ENCODE data around the gene JTB. TPM values are rescaled to one million over a fixed set of nuclear protein-coding genes. Genes with fewer than 3 reads are reported as not detected.

JTB gene
- total RNA-seq, 2 experiments from 2014 or later, result 107 to 145 TPM

- Mint-ChIP-seq H3K4me1 (peaks cover 48% of the 10 kb centered on the region), H3K27me3 (no peaks in the 10 kb centered on the region), H3K4me3 (peak overlapping the region; percentile 81), H3K9me3 (ENCODE audit: low read depth) (no peaks in the 10 kb centered on the region), H3K27ac (peak overlapping the region; percentile 94), H3K36me3 (ENCODE audit: low read depth) (peaks cover 21% of the 10 kb centered on the region)
- DNase-seq (no peak), ATAC-seq (no peak)
- CTCF ChIA-PET, result interaction anchor here (1.4 to 3.2 kb wide), 3 partner anchors 12 to 23 kb away, joined by 6 to 26 read pairs (median 12); partner anchors contain the start of genes JTB and RAB13
- POLR2A ChIA-PET, result interaction anchor here (0.5 to 2.5 kb wide), 9 partner anchors 9 to 59 kb away, joined by 4 to 17 read pairs (median 6); partner anchors contain the start of genes DENND4B, GATAD2B, JTB and RPS27
- intact Hi-C loops (cut with DNase I, micrococcal nuclease), result loop anchor here (1.0 to 10.0 kb wide), 7 partner anchors 13 to 429 kb away; partner anchors contain the start of genes S100A6 (in 2 of the 2), DENND4B (in 1 of the 2), JTB (in 1 of the 2) and S100A2 (in 1 of the 2)
Observed at GRCh38 chr1:153963850-153964331, 13.6 kb downstream of the JTB start.

GRCh38 chr1:153963030-153963849 is 14.2 kb downstream of the JTB start, which contains the start of gene SLC39A1:
Gene SLC39A1 (minus strand): TSS chr1:153963537. CDS start chr1:153962715, 822 bp downstream.
- POLR2A ChIA-PET, result interaction anchor here (0.5 to 2.5 kb wide), 10 partner anchors 10 to 59 kb away, joined by 4 to 17 read pairs (median 6); partner anchors contain the start of genes DENND4B, GATAD2B, JTB and RPS27
- Mint-ChIP-seq H3K4me1 (peaks cover 48% of the 10 kb centered on the region), H3K36me3 (ENCODE audit: low read depth) (peaks cover 21% of the 10 kb centered on the region), H3K9me3 (ENCODE audit: low read depth) (no peaks in the 10 kb centered on the region), H3K4me3 (peak within 1 kb of the TSS; percentile 81), H3K27ac (peak within 1 kb of the TSS; percentile 94), H3K27me3 (no peaks in the 10 kb centered on the region)
- peak; percentile 52 for ATAC-seq
- peak; percentile 97 for DNase-seq
- CTCF ChIA-PET, result interaction anchor here (0.7 to 3.2 kb wide), 6 partner anchors 12 to 446 kb away, joined by 3 to 26 read pairs (median 6); partner anchors contain the start of genes JTB and RAB13
- intact Hi-C loops (cut with DNase I, micrococcal nuclease), result loop anchor here (1.0 to 10.0 kb wide), 7 partner anchors 14 to 428 kb away; partner anchors contain the start of genes S100A6 (in 2 of the 2), DENND4B (in 1 of the 2), JTB (in 1 of the 2) and S100A2 (in 1 of the 2)

GRCh38 chr1:153962088-153963029 is 15.1 kb downstream of the JTB start:
- Mint-ChIP-seq H3K27me3 (no peaks in the 10 kb centered on the region), H3K36me3 (ENCODE audit: low read depth) (peaks cover 21% of the 10 kb centered on the region), H3K4me1 (peaks cover 42% of the 10 kb centered on the region), H3K4me3 (peak overlapping the region; percentile 81), H3K27ac (peak overlapping the region; percentile 94), H3K9me3 (ENCODE audit: low read depth) (no peaks in the 10 kb centered on the region)
- intact Hi-C loops (cut with DNase I, micrococcal nuclease), result loop anchor here (1.0 to 10.0 kb wide), 7 partner anchors 15 to 428 kb away; partner anchors contain the start of genes S100A6 (in 2 of the 2), DENND4B (in 1 of the 2), JTB (in 1 of the 2) and S100A2 (in 1 of the 2)
- ChIA-PET POLR2A (interaction anchor here (1.1 to 2.5 kb wide), 8 partner anchors 9 to 40 kb away, joined by 4 to 17 read pairs (median 6); partner anchors contain the start of genes DENND4B, GATAD2B, JTB and RPS27), CTCF (interaction anchor here (0.7 to 3.2 kb wide), 8 partner anchors 13 to 1104 kb away, joined by 3 to 26 read pairs (median 6); partner anchors contain the start of genes DENND4B, JTB and RAB13)
- DNase-seq (peak; percentile 51), ATAC-seq (no peak)

GRCh38 chr1:153961421-153961820 is 16.1 kb downstream of the JTB start:
- intact Hi-C loops (cut with DNase I, micrococcal nuclease), result loop anchor here (5.0 to 10.0 kb wide), 3 partner anchors 387 to 427 kb away; partner anchors contain the start of genes S100A6 (in 2 of the 2) and S100A2 (in 1 of the 2)
- ATAC-seq (no peak), DNase-seq (no peak)
- H3K4me3 Mint-ChIP-seq, result peak overlapping the region; percentile 81
- H3K27me3 Mint-ChIP-seq, result no peaks in the 10 kb centered on the region
- H3K27ac Mint-ChIP-seq, result peak overlapping the region; percentile 94
- no peaks in the 10 kb centered on the region for H3K9me3 Mint-ChIP-seq (ENCODE audit: low read depth)
- POLR2A ChIA-PET, result interaction anchor here (2.1 kb wide), 1 partner anchor 17 kb away, joined by 6 read pairs; no protein-coding TSS in a partner anchor
- peaks cover 49% of the 10 kb centered on the region for H3K4me1 Mint-ChIP-seq
- CTCF ChIA-PET, result interaction anchor here (0.7 kb wide), 1 partner anchor 23 kb away, joined by 3 read pairs; no protein-coding TSS in a partner anchor
- peaks cover 17% of the 10 kb centered on the region for H3K36me3 Mint-ChIP-seq (ENCODE audit: low read depth)

- Mint-ChIP-seq H3K27me3 (no peaks in the 10 kb centered on the region), H3K4me3 (no peak overlapping the region), H3K9me3 (ENCODE audit: low read depth) (no peaks in the 10 kb centered on the region), H3K4me1 (peaks cover 49% of the 10 kb centered on the region), H3K36me3 (ENCODE audit: low read depth) (peaks cover 15% of the 10 kb centered on the region), H3K27ac (no peak overlapping the region)
- ATAC-seq (no peak), DNase-seq (no peak)
- POLR2A ChIA-PET, result interaction anchor here (2.9 kb wide), 1 partner anchor 30 kb away, joined by 12 read pairs; the partner anchor contains the start of gene RPS27
- CTCF ChIA-PET, result interaction anchor here (0.5 to 1.0 kb wide), 2 partner anchors 41 to 229 kb away, joined by 3 read pairs; no protein-coding TSS in a partner anchor
- intact Hi-C loops (cut with DNase I, micrococcal nuclease), result loop anchor here (5.0 to 10.0 kb wide), 3 partner anchors 385 to 425 kb away; partner anchors contain the start of genes S100A6 (in 2 of the 2) and S100A2 (in 1 of the 2)
Observed at GRCh38 chr1:153960206-153960605, 17.3 kb downstream of the JTB start.

GRCh38 chr1:153959454-153959853 is 18.0 kb downstream of the JTB start:
- ATAC-seq (no peak), DNase-seq (no peak)
- H3K27ac Mint-ChIP-seq, result peak overlapping the region; percentile 95
- ChIA-PET CTCF (interaction anchor here (1.0 to 1.7 kb wide), 2 partner anchors 18 to 40 kb away, joined by 3 to 4 read pairs; partner anchors contain the start of gene JTB), POLR2A (interaction anchor here (0.8 to 2.9 kb wide), 3 partner anchors 15 to 31 kb away, joined by 3 to 12 read pairs (median 8); partner anchors contain the start of genes JTB and RPS27)
- intact Hi-C loops (cut with DNase I, micrococcal nuclease), result loop anchor here in 1 of 2 experiments (5.0 kb wide), 1 partner anchor 232 kb away; the partner anchor contains the start of gene INTS3
- no peak overlapping the region for H3K4me3 Mint-ChIP-seq
- no peaks in the 10 kb centered on the region for H3K27me3 Mint-ChIP-seq
- H3K36me3 Mint-ChIP-seq (ENCODE audit: low read depth), result peaks cover 18% of the 10 kb centered on the region
- no peaks in the 10 kb centered on the region for H3K9me3 Mint-ChIP-seq (ENCODE audit: low read depth)
- peaks cover 52% of the 10 kb centered on the region for H3K4me1 Mint-ChIP-seq

GRCh38 chr1:153958961-153959260 is 18.6 kb downstream of the JTB start:
- peak overlapping the region; percentile 95 for H3K27ac Mint-ChIP-seq
- ChIA-PET POLR2A (interaction anchor here (0.8 to 2.9 kb wide), 4 partner anchors 8 to 32 kb away, joined by 3 to 12 read pairs (median 8); partner anchors contain the start of genes CREB3L4, JTB and RPS27), CTCF (interaction anchor here (0.7 to 1.7 kb wide), 3 partner anchors 19 to 468 kb away, joined by 3 to 4 read pairs (median 3); partner anchors contain the start of gene JTB)
- H3K36me3 Mint-ChIP-seq (ENCODE audit: low read depth), result peaks cover 24% of the 10 kb centered on the region
- ATAC-seq (no peak), DNase-seq (no peak)
- H3K4me3 Mint-ChIP-seq, result peak overlapping the region; percentile 99
- no peaks in the 10 kb centered on the region for H3K9me3 Mint-ChIP-seq (ENCODE audit: low read depth)
- intact Hi-C loops (cut with DNase I, micrococcal nuclease), result loop anchor here (1.0 to 5.0 kb wide), 9 partner anchors 8 to 301 kb away; partner anchors contain the start of genes JTB (in 2 of the 2), RPS27 (in 2 of the 2), CREB3L4 (in 1 of the 2) and DENND4B (in 1 of the 2)
- no peaks in the 10 kb centered on the region for H3K27me3 Mint-ChIP-seq
- H3K4me1 Mint-ChIP-seq, result peaks cover 53% of the 10 kb centered on the region

GRCh38 chr1:153958111-153958960 is 19.1 kb downstream of the JTB start, which contains the start of gene CRTC2:
Gene CRTC2 (minus strand): TSS chr1:153958612. CDS start chr1:153958497, 115 bp downstream.
- intact Hi-C loops (cut with DNase I, micrococcal nuclease), result loop anchor here (1.0 to 5.0 kb wide), 9 partner anchors 9 to 300 kb away; partner anchors contain the start of genes JTB (in 2 of the 2), RPS27 (in 2 of the 2), CREB3L4 (in 1 of the 2) and DENND4B (in 1 of the 2)
- ChIA-PET POLR2A (interaction anchor here (0.8 to 2.9 kb wide), 4 partner anchors 9 to 32 kb away, joined by 3 to 12 read pairs (median 8); partner anchors contain the start of genes CREB3L4, JTB and RPS27), CTCF (interaction anchor here (0.7 to 3.2 kb wide), 6 partner anchors 12 to 468 kb away, joined by 3 to 12 read pairs (median 4); partner anchors contain the start of genes DENND4B, JTB and RAB13)
- DNase-seq, result peak; percentile 99
- Mint-ChIP-seq H3K27ac (peak within 1 kb of the TSS; percentile 95), H3K27me3 (no peaks in the 10 kb centered on the region), H3K4me3 (peak within 1 kb of the TSS; percentile 99), H3K36me3 (ENCODE audit: low read depth) (peaks cover 22% of the 10 kb centered on the region), H3K4me1 (peaks cover 55% of the 10 kb centered on the region), H3K9me3 (ENCODE audit: low read depth) (no peaks in the 10 kb centered on the region)
- ATAC-seq, result peak; percentile 90

Measured in activated CD4-positive, alpha-beta T cell treated with anti-CD3 and anti-CD28 coated beads for 36 hours (primary cell).